ENCODE results near the gene TMEM176B. TPM values are rescaled to one million over a fixed set of nuclear protein-coding genes. Genes with fewer than 3 reads are reported as not detected.

TMEM176B gene
- total RNA-seq, result not detected in 2 replicates

DNA sequence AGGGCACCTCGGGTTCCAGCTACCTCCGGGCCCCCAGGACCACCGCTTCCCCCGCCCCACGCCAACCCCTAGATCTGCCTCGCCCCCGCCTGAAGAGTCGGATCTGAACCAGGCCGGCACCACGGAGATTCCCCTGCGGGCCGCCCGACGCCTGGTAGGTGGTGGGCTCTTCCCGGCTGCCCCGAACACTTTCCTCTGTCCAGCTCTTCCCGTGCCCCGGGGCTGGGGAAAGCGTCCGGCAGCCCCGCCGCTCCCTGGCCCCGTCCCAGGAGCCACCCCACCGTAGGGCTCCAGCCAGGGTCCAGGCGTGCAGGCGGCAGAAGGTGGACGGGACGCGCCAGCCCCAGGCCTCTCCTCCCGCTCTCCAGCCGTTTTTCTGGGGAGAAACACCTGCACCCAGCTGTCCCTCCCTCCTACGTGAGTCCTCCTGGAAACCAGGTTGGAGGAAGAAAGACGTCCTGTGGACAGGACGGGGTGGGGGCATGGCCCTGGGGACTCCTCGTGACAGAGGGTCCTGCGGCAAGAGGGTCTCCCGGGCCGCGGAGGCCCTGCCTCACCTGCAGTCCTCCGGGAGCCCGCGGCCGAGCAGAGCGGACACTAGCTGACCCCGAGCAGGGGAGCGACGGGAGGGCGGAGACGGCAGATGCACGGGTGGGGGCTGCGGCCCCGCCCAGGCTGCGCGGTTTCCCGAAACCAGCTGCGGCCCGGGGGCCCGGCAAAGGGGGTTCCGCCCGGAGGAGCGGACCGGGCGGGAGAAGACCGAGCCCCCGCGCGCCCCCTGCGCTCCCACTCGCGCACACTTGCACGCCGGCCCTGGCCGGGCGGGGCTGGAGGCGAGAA, at the start of gene TMEM176B:
Gene TMEM176B (minus strand): TSS at position 624 of the 840 bp plus-strand sequence. CDS start 3,795 bp downstream, outside the sequence.
- Histone ChIP-seq H3K36me3 (ENCODE audit: control insufficient read depth, insufficient read depth, low read length) (no peaks in the 10 kb centered on the region), H3K4me3 (ENCODE audit: low read depth, low read length) (no peak within 1 kb of the TSS), H3K27me3 (ENCODE audit: control insufficient read depth, insufficient read depth, low read length) (peaks cover 19% of the 10 kb centered on the region)
- FAIRE-seq, result no peak
- no peak for DNase-seq (ENCODE audit: low read depth)
- no peak for TF ChIP-seq CTCF (IDR thresholded peaks at IDR 0.05; ENCODE audit: insufficient read depth, low read length, severe bottlenecking)

GRCh38 chr7:150849204-150849775, 49.1 kb upstream of the TMEM176B start:
- Histone ChIP-seq H3K4me3 (ENCODE audit: low read depth, low read length) (no peak overlapping the region), H3K36me3 (ENCODE audit: control insufficient read depth, insufficient read depth, low read length) (no peaks in the 10 kb centered on the region), H3K27me3 (ENCODE audit: control insufficient read depth, insufficient read depth, low read length) (peaks cover 4% of the 10 kb centered on the region)
- TF ChIP-seq CTCF (IDR thresholded peaks at IDR 0.05; ENCODE audit: insufficient read depth, low read length, severe bottlenecking), result no peak
- DNase-seq (ENCODE audit: low read depth) (no peak), FAIRE-seq (no peak)

- Histone ChIP-seq H3K4me3 (ENCODE audit: low read depth, low read length) (no peak overlapping the region), H3K27me3 (ENCODE audit: control insufficient read depth, insufficient read depth, low read length) (peaks cover 3% of the 10 kb centered on the region), H3K36me3 (ENCODE audit: control insufficient read depth, insufficient read depth, low read length) (no peaks in the 10 kb centered on the region)
- FAIRE-seq, result peak; percentile 13
- TF ChIP-seq CTCF (IDR thresholded peaks at IDR 0.05; ENCODE audit: insufficient read depth, low read length, severe bottlenecking), result no peak
- DNase-seq (ENCODE audit: low read depth), result no peak
These were observed 48.5 kb upstream of the TMEM176B start for GRCh38 chr7:150848561-150849115.

GRCh38 chr7:150848111-150848510, 47.9 kb upstream of the TMEM176B start:
- Histone ChIP-seq H3K36me3 (ENCODE audit: control insufficient read depth, insufficient read depth, low read length) (no peaks in the 10 kb centered on the region), H3K4me3 (ENCODE audit: low read depth, low read length) (no peak overlapping the region), H3K27me3 (ENCODE audit: control insufficient read depth, insufficient read depth, low read length) (peaks cover 3% of the 10 kb centered on the region)
- TF ChIP-seq CTCF (IDR thresholded peaks at IDR 0.05; ENCODE audit: insufficient read depth, low read length, severe bottlenecking), result no peak
- DNase-seq (ENCODE audit: low read depth) (no peak), FAIRE-seq (no peak)

DNA sequence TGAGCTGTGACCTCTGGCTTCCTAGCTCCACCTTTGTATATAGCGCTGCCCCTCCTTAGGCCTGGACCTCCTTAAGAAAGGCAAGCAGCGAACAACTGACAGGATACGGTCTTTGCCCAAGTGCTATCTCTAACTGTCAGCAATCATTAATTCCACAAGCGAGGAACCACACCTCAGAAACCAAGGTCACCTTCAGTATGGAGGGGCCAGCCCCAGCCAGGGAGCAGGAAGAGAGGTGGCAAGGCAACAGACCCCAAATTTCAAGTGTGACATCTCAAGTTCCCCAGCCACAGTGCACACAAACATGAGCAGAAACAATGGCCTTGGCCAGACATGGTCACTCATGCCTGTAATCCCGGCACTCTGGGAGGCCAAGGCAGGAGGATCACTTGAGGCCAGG, 47.4 kb upstream of the TMEM176B start:
- TF ChIP-seq CTCF (IDR thresholded peaks at IDR 0.05; ENCODE audit: insufficient read depth, low read length, severe bottlenecking), result no peak
- DNase-seq (ENCODE audit: low read depth) (no peak), FAIRE-seq (no peak)
- no peaks in the 10 kb centered on the region for H3K36me3 ChIP-seq (ENCODE audit: control insufficient read depth, insufficient read depth, low read length)
- no peak overlapping the region for H3K4me3 ChIP-seq (ENCODE audit: low read depth, low read length)
- peaks cover 2% of the 10 kb centered on the region for H3K27me3 ChIP-seq (ENCODE audit: control insufficient read depth, insufficient read depth, low read length)

Data from bronchial epithelial cell (primary cell).